ENCODE results near the gene IP6K3.

The IP6K3 gene

GRCh38 chr6:33722103-33722623 lies 24.5 kb downstream of the IP6K3 start:
- DNase-seq (ENCODE audit: low read depth) = no peak

GRCh38 chr6:33721508-33721907 lies 25.2 kb downstream of the IP6K3 start:
- DNase-seq (ENCODE audit: low read depth) = no peak

- no peak for DNase-seq (ENCODE audit: low read depth)
Measured at GRCh38 chr6:33720998-33721397, 25.7 kb downstream of the IP6K3 start.

DNA sequence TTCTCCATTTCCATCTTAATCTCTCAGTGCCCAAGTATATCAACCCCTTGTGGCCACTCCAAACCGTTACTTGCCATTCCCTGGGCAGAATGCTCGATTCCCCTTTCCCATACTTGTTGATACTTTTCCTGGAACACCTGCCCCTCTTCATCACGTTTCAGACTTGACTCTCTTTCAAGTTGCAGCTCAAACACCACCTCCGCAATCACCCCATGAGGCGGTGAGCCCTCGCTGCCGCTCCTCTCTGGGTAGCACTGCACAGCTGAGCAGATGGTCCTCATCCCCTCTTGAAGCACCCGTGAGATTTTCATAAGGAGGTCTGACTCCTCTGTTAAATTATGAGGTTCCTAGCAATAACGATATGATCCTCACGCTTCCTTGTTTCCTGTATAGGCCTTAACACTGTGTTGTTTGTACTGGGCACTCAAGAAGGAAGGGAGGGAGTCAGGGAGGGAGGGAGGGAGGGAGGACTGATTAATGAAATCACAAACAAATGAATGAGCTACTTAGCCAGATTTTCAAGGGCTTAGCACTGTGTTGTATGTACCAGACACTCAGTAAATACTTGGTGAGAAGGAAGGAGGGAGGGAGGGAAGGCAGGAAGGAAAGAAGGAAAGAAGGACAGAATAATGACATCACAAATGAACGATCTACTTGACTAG lies 27.2 kb downstream of the IP6K3 start:
- DNase-seq (ENCODE audit: low read depth) = no peak

- no peak for DNase-seq (ENCODE audit: low read depth)
Measured at GRCh38 chr6:33718713-33719112, 28.0 kb downstream of the IP6K3 start.

DNA sequence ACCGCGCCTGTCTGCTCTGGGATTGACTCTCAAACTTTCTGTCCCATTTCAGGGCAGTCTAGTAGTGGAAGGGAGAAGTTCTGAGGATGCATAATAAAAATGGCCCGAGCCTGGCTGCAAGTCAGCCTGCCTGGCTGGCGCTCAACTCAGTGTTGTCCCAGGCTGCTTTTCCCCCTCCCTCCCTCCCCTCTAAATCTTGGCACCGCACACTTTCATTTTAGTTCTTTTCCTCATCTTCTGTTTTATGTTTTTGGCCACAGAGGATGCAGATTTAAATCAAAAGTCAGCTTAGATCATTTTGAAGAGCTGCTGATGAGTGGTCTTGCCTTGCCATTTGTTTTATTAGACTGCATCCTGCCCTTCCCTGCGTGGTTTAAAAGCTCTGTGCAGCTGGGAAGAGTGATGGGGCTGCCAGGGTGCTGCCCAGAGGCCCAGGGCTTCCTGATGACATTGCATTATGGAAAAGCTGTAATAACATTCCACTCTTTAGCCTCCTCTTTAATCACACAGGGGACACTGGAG lies 28.7 kb downstream of the IP6K3 start:
- no peak for DNase-seq (ENCODE audit: low read depth)

- no peak for DNase-seq (ENCODE audit: low read depth)
Measured at GRCh38 chr6:33716890-33717632, 29.6 kb downstream of the IP6K3 start.

GRCh38 chr6:33716379-33716778 lies 30.3 kb downstream of the IP6K3 start:
- no peak for DNase-seq (ENCODE audit: low read depth)

- DNase-seq (ENCODE audit: low read depth) = no peak
Measured at GRCh38 chr6:33714385-33715040, 32.2 kb downstream of the IP6K3 start.

DNA sequence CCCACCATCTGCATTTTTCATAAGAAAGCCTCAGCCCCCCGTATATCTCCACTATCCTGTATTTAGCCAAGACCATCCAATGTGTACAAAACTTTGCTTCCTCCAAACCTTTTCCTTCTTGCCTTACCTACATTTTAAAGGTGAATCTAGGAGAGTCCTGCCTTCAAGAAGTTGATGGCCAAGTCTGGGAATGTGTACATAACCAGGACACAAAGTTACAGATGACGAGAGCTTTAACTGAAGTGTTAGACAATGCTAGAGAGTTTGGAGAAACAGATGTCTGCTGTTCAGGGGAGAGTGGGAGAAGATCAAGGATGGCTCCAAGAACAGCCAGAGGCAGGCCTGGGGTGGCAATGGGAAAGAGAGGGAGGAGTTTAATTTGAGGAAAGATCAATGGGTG lies 32.9 kb downstream of the IP6K3 start:
- no peak for DNase-seq (ENCODE audit: low read depth)

DNA sequence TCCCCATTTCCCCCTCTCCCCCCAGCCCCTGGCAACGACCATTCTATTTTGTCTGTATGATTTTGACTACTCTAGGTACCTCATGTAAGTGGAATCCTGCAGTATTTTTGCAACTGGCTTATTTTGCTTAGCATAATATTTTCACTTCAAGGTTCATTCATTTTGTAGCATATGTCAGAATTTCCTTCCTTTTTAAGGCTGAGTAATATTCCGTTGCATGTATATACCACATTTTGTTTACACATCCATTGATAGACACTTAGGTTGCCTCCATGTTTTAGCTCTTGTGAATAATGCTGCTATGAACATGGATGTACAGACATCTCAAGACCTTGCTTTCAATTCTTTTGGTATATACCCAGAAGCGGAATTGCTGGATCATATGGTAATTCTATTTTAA lies 33.8 kb downstream of the IP6K3 start:
- no peak for DNase-seq (ENCODE audit: low read depth)

DNA sequence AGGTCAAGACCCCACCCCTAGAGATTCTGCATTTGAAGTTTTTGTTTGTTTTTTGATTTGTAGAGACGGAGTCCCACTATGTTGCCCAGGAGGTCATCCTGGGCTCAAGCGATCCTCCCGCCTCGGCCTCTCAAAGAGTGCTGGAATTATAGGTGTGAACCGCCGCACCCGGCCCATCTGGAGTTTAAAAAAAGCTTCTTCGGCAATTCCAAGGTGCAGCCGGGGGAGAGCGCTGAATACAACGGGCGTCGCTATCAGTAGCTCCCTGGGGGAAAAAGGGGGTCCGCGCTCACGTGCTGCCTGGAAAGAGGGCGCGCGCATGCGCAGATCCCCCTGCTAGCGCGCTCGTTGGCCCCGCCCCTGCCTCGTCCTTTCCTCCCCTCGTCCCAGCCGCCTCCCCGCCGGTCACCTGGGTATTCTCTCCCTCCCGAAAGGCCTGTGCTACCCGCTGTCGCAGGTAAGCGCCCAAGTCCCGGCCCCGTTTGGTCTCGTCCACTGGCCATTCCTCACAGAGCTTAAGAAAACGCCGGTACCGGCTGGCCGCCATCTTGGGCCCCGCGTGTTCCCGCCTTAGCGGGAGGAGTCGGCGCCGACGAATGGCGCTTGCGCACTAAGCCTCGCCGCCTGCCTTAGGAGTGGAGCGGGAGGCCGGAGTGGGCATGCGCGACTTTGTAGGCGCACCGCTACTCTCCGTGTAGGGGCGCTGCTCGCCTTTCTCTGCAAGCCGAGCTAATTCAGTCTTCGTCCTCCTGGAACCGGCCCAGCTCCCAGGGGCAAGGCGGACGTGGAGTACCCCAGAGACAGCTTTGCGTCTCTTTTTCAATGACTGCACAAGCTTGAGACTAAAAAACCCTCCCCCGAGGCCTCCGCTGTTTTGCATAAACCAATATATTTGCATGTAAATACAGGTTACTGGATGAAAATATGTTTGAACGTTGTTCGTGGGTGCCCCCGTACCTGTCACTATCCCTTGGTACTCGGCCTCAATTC lies 35.3 kb downstream of the IP6K3 start, which contains the start of gene UQCC2:
TSS of gene UQCC2 (minus strand) at position 561 of the 990 bp plus-strand sequence. CDS start at position 547, 14 bp downstream.
- peak; percentile 88 for DNase-seq (ENCODE audit: low read depth)

- no peak for DNase-seq (ENCODE audit: low read depth)
Measured at GRCh38 chr6:33710296-33711121, 36.2 kb downstream of the IP6K3 start.

DNA sequence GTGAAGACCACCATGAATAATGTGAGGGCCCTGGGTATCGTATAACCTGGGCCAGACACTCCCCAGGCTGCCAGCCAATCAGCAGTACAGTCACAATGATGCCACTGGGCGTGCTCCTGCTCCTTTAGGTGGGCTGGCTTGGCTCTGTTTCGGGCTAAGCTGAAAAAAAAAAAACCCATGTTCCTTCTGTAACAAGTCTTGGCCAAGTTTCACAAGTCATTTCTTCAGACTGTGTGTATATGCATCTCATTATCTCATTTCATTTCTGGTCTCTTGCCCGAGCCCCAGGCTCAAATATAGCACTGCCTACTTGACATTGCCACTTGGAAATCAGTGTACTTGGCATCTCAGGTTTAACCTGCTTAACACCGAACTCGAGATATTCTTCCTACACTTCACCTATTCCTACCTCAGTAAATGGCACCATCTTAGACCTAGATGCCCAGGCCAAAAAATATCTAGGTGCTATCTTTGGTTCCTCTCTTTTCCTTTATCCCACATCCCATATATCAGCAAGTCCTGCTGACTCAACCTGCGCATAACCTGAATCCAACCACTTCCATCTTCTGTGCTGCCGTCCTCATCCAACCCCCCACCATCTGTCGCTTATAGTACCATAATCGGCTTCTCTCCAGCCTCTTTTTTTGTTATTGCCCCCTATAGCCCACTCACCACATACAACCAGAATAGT lies 37.0 kb downstream of the IP6K3 start:
- no peak for DNase-seq (ENCODE audit: low read depth)

- no peak for DNase-seq (ENCODE audit: low read depth)
Measured at GRCh38 chr6:33708516-33709204, 38.0 kb downstream of the IP6K3 start.

- no peak for DNase-seq (ENCODE audit: low read depth)
Measured at GRCh38 chr6:33707771-33708170, 38.9 kb downstream of the IP6K3 start.

DNA sequence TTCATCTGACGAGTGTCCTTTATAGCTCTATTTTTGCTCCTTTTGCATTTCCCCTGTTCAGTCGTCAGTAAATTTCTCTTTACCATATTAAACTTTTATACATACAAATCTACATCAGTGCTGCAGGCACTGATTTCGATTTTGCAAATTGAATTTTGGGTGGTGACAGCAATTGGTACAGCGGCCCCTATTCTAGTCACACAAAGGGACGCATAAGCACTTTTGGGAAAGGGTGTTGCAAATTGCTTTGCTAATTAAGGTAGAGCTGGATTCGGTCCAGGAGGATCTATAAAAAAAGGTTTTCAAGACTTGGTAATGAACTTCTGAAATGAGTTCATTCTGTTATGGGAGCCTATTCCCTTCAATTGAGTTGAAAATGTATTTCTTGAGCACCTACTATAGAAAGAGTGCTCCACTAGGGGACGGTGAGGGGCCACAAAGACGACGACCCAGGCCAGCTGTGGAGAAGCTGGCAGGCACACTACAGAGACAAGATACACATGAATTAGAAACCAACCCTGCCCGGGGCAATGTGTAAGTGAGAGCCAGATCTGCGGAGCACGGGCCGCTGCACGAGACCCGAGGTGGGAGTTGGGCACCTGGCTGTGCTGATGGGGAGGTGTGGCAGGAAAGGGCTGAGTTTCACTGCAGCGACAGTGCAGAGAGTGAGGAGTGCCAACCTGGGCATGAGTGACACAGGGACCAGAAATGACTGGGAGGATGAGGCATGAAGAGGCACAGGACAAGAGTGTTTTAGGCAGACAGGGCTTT lies 40.6 kb downstream of the IP6K3 start:
- DNase-seq (ENCODE audit: low read depth) = no peak

GRCh38 chr6:33705268-33705885 lies 41.3 kb downstream of the IP6K3 start:
- no peak for DNase-seq (ENCODE audit: low read depth)
